NT2/D1 (cell line): Measurements from ENCODE around the gene BCKDK.

ENCODE experiments used
- DNase-seq: peaks from one replicate; pipeline ENCODE4 v3.0.0-alpha.2; 2011; ENCODE audit warnings: low read depth, low spot score
- H3K27me3 ChIP-seq: 2 replicates; pipeline ENCODE4 v1.6.0; 2011; ENCODE audit warnings: mild to moderate bottlenecking; ENCODE audit not compliant: insufficient read length, insufficient read depth
- H3K36me3 ChIP-seq: 2 replicates; pipeline ENCODE4 v1.6.1; 2011; ENCODE audit warnings: mild to moderate bottlenecking, low read length, mixed read lengths; ENCODE audit not compliant: insufficient read depth, insufficient read length
- H3K4me1 ChIP-seq: 2 replicates; pipeline ENCODE4 v1.5.1; 2011; ENCODE audit not compliant: insufficient read depth, insufficient read length
- H3K4me3 ChIP-seq: 2 replicates; pipeline ENCODE4 v1.5.1; 2011; ENCODE audit warnings: low read depth; ENCODE audit not compliant: insufficient read length
- H3K9ac ChIP-seq: 2 replicates; pipeline ENCODE4 v1.6.0; 2011; ENCODE audit warnings: low read depth; ENCODE audit not compliant: insufficient read length
- H3K9me3 ChIP-seq: 2 replicates; pipeline ENCODE4 v1.5.1; 2011; ENCODE audit warnings: mild to moderate bottlenecking, low read length; ENCODE audit not compliant: insufficient read depth
- SUZ12 ChIP-seq: IDR thresholded peaks from 2 replicates; pipeline ENCODE4 v1.6.1; 2011; ENCODE audit not compliant: insufficient read length, insufficient read depth; ENCODE audit errors: extremely low read depth
- YY1 ChIP-seq: IDR thresholded peaks from 2 replicates; pipeline ENCODE4 v1.6.1; 2011; ENCODE audit not compliant: insufficient read length, insufficient read depth
- ZNF274 ChIP-seq: IDR thresholded peaks from 2 replicates; pipeline ENCODE4 v1.6.1; 2011; ENCODE audit warnings: mild to moderate bottlenecking, low read depth, low read length

Gene BCKDK

DNA sequence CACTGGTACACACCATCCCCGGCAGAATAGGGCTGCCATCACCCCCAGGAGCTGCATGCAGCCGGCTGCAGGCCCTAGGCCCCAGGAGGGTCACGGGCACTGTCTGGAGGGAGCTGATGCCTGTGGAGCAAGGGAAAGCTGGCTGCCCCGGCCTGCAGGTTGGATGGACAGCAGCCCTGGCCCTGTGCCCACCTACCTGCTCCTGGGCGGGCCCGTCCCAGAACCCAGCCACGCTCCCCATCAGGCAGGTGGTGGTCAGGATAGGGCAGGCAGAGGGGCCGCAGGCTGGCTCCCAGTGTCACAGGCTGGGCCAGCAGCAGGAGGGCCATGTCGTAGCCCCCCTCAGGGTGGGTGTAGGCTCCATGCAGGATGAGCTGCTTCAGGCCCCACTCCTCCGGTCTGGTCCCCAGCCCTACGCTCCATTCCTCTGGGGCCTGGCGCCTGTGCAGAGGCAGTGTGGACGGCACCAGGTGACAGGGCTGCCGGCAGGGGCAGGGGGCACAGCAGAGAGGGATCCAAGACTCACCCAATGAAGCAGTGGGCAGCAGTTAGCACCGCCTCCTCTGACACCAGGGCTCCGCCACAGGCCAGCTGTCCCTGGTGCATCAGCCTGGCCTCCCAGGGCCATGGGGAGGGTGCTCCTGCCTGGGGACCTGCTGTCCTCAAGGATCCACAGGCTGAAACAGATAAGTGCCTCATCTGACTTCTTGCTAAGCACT is 23.4 kb upstream of the BCKDK start:
- H3K9me3 ChIP-seq = no peaks in the 10 kb centered on the region
- no peak overlapping the region for H3K4me3 ChIP-seq
- H3K9ac ChIP-seq = no peak overlapping the region
- peaks cover 89% of the 10 kb centered on the region for H3K36me3 ChIP-seq
- no peak for DNase-seq
- H3K4me1 ChIP-seq = peaks cover 11% of the 10 kb centered on the region
- no peaks in the 10 kb centered on the region for H3K27me3 ChIP-seq
- TF ChIP-seq ZNF274 (no peak), YY1 (no peak), SUZ12 (no peak)

- H3K4me3 ChIP-seq = no peak overlapping the region
- H3K9me3 ChIP-seq = no peaks in the 10 kb centered on the region
Observed at GRCh38 chr16:31085411-31085810, 22.8 kb upstream of the BCKDK start.

DNA sequence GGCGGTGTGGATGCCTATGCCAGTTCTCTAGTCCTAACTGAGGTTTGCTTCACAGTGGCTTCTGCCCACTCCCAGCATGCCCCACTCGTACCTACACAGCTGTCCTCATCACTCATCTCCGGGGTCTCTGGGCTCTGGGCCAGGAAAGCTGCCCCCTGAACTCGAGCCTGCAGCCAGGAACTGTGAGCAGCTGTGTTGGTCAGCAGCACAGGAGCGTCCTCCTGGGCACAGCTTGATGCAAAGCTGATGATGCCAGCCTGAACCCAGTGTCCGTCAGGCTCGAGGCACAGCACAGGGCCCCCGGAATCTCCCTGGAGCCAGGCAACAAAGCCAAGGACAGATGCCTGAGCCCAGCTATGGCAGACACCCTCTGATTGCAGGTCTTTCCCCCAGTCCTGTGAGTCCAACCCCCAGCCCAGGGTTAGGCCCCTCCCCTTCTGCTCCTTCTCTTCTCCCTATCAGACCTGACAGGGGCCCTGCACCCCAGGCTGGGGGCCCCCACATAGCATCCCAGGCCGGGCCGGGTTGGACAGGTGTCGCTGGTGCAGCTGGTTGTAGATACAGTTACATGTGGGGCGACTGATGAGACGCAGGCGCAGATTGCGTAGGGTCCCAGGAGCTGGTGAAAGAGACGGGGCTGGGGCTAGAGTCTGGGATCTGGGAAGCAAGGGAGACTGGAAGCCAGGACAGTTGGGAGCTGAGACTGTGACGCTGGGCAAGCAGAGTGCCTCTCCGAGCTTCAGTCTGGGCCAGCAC is 22.1 kb upstream of the BCKDK start:
- Histone ChIP-seq H3K27me3 (no peaks in the 10 kb centered on the region), H3K9ac (no peak overlapping the region), H3K36me3 (peaks cover 85% of the 10 kb centered on the region), H3K4me3 (no peak overlapping the region), H3K4me1 (peaks cover 4% of the 10 kb centered on the region), H3K9me3 (no peaks in the 10 kb centered on the region)
- TF ChIP-seq ZNF274 (no peak), SUZ12 (no peak), YY1 (no peak)
- DNase-seq = no peak

More at GRCh38 chr16:31085411-31085810, 22.8 kb upstream of the BCKDK start:
- no peak for DNase-seq
- peaks cover 85% of the 10 kb centered on the region for H3K36me3 ChIP-seq
- TF ChIP-seq YY1 (no peak), ZNF274 (no peak), SUZ12 (no peak)
- H3K9ac ChIP-seq = no peak overlapping the region
- H3K27me3 ChIP-seq = no peaks in the 10 kb centered on the region
- peaks cover 6% of the 10 kb centered on the region for H3K4me1 ChIP-seq

- H3K4me1 ChIP-seq = peaks cover 4% of the 10 kb centered on the region
- no peaks in the 10 kb centered on the region for H3K27me3 ChIP-seq
- peaks cover 84% of the 10 kb centered on the region for H3K36me3 ChIP-seq
- H3K4me3 ChIP-seq = no peak overlapping the region
- TF ChIP-seq ZNF274 (no peak), SUZ12 (no peak), YY1 (no peak)
- DNase-seq = no peak
- no peak overlapping the region for H3K9ac ChIP-seq
- no peaks in the 10 kb centered on the region for H3K9me3 ChIP-seq
Observed at GRCh38 chr16:31086629-31086906, 21.6 kb upstream of the BCKDK start.

GRCh38 chr16:31087481-31087880 is 20.7 kb upstream of the BCKDK start:
- Histone ChIP-seq H3K4me1 (peaks cover 4% of the 10 kb centered on the region), H3K27me3 (no peaks in the 10 kb centered on the region), H3K9ac (no peak overlapping the region), H3K4me3 (no peak overlapping the region), H3K36me3 (peaks cover 78% of the 10 kb centered on the region), H3K9me3 (no peaks in the 10 kb centered on the region)
- TF ChIP-seq SUZ12 (no peak), ZNF274 (no peak), YY1 (no peak)
- DNase-seq = no peak

- no peak overlapping the region for H3K9ac ChIP-seq
- H3K27me3 ChIP-seq = no peaks in the 10 kb centered on the region
- no peak overlapping the region for H3K4me3 ChIP-seq
- DNase-seq = no peak
- H3K36me3 ChIP-seq = peaks cover 78% of the 10 kb centered on the region
- H3K9me3 ChIP-seq = no peaks in the 10 kb centered on the region
- TF ChIP-seq SUZ12 = no peak
- TF ChIP-seq ZNF274 = no peak
- no peak for TF ChIP-seq YY1
- peaks cover 7% of the 10 kb centered on the region for H3K4me1 ChIP-seq
Observed at GRCh38 chr16:31087971-31088370, 20.2 kb upstream of the BCKDK start.

DNA sequence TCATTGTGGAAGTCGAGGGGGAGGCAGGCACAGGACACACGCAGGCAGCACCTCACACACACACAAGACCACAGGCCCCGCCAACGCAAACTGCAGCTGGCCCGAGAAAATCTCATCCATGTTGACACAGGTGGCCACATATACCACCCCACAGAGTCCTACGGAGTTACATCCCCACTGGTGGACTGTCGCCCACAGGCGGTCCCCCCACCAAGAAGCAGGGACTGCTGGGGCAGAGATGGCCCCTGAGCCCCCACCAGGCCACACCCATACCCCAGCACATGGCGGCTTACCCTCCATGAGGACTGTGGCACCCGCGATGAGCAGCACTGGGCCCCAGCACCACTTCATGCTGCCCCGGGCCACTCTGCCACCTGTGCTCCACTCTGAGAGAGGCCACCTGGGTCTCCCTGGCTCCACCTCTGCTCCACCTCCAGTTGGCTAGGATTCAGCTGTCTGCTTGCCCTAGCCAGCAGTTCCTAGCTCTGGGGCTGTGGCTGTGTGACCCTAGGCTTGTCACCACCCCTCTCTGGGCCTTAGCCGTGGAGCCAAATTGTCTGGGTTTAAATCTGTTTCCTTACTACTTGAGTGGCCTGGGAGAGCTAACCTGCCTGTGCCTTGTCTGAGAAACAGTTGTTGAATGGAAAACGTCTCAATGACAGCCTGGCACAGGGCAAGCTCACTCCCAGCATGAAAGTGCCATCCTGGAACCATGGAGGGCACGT is 19.6 kb upstream of the BCKDK start, which contains the start of gene PRSS53:
Gene PRSS53 (minus strand): TSS at position 485 of the 725 bp plus-strand sequence. CDS start 134 bp downstream, at position 351.
- Histone ChIP-seq H3K4me3 (no peak within 1 kb of the TSS), H3K9me3 (no peaks in the 10 kb centered on the region), H3K9ac (no peak within 1 kb of the TSS), H3K4me1 (peaks cover 7% of the 10 kb centered on the region), H3K27me3 (no peaks in the 10 kb centered on the region), H3K36me3 (peaks cover 71% of the 10 kb centered on the region)
- TF ChIP-seq ZNF274 = no peak
- no peak for TF ChIP-seq YY1
- TF ChIP-seq SUZ12 = no peak
- DNase-seq = no peak
